ENCODE results near the gene IL4.

The IL4 gene

GRCh38 chr5:132658381-132659302 is 15.1 kb upstream of the IL4 start:
- no peak for DNase-seq (ENCODE audit: low spot score)

GRCh38 chr5:132659598-132660493 is 13.9 kb upstream of the IL4 start:
- no peak for DNase-seq (ENCODE audit: low spot score)

GRCh38 chr5:132661231-132662003 is 12.4 kb upstream of the IL4 start:
- DNase-seq (ENCODE audit: low spot score), result no peak

- DNase-seq (ENCODE audit: low spot score), result no peak
These were observed 11.8 kb upstream of the IL4 start for GRCh38 chr5:132662004-132662401.

GRCh38 chr5:132662925-132663770 is 10.6 kb upstream of the IL4 start:
- peak; percentile 44 for DNase-seq (ENCODE audit: low spot score)

GRCh38 chr5:132663771-132664695 is 9.8 kb upstream of the IL4 start:
- no peak for DNase-seq (ENCODE audit: low spot score)

GRCh38 chr5:132664696-132665209 is 9.0 kb upstream of the IL4 start:
- DNase-seq (ENCODE audit: low spot score), result no peak

GRCh38 chr5:132665574-132666080 is 8.2 kb upstream of the IL4 start:
- DNase-seq (ENCODE audit: low spot score), result no peak

GRCh38 chr5:132666310-132667123 is 7.3 kb upstream of the IL4 start:
- DNase-seq (ENCODE audit: low spot score), result no peak

GRCh38 chr5:132667309-132667708 is 6.5 kb upstream of the IL4 start:
- DNase-seq (ENCODE audit: low spot score), result no peak

- no peak for DNase-seq (ENCODE audit: low spot score)
These were observed 5.8 kb upstream of the IL4 start for GRCh38 chr5:132667761-132668705.

GRCh38 chr5:132668706-132669454 is 4.9 kb upstream of the IL4 start:
- DNase-seq (ENCODE audit: low spot score), result no peak

- no peak for DNase-seq (ENCODE audit: low spot score)
These were observed 4.4 kb upstream of the IL4 start for GRCh38 chr5:132669455-132669820.

- no peak for DNase-seq (ENCODE audit: low spot score)
These were observed 3.6 kb upstream of the IL4 start for GRCh38 chr5:132669966-132670882.

GRCh38 chr5:132671000-132671399 is 2.8 kb upstream of the IL4 start:
- DNase-seq (ENCODE audit: low spot score), result no peak

GRCh38 chr5:132673488-132673887 is 301 bp upstream of the IL4 start:
- DNase-seq (ENCODE audit: low spot score), result no peak
